Astrocyte (in vitro differentiated cells and primary cell): ENCODE measurements around the gene ZNF862.

Experiments
- CTCF ChIP-seq: IDR thresholded peaks from 2 replicates; pipeline ENCODE4 v1.5.1; 2011; ENCODE audit warnings: low read depth, mild to moderate bottlenecking, inconsistent platforms, low read length, moderate library complexity; ENCODE audit not compliant: insufficient read depth
- EZH2 ChIP-seq: IDR thresholded peaks from 2 replicates; pipeline ENCODE4 v1.6.1; 2012; ENCODE audit warnings: mild to moderate bottlenecking, low read length, inconsistent platforms; ENCODE audit not compliant: insufficient read depth

- TF ChIP-seq EZH2 = no peak
- no peak for TF ChIP-seq CTCF
These were observed 13.9 kb upstream of the ZNF862 start for GRCh38 chr7:149824301-149824741.
